Activated CD8-positive, alpha-beta memory T cell treated with anti-CD3 and anti-CD28 coated beads for 4 hours (primary cell): Measurements from ENCODE around the gene MT1X.
A peak's percentile ranks its signal among the peaks of the same experiment; 100 is the strongest.
"Not testable (repeated sequence)": the region's sequence is repeated elsewhere in the genome, so short reads cannot be mapped to it uniquely, and the experiment has no call there.

Source experiments
- DNase-seq, 2 donors: peaks; one replicate each; pipeline ENCODE4 v3.0.0-alpha.2; 2020; ENCODE audit warnings: low read depth in 2 of 2

Gene MT1X

DNA sequence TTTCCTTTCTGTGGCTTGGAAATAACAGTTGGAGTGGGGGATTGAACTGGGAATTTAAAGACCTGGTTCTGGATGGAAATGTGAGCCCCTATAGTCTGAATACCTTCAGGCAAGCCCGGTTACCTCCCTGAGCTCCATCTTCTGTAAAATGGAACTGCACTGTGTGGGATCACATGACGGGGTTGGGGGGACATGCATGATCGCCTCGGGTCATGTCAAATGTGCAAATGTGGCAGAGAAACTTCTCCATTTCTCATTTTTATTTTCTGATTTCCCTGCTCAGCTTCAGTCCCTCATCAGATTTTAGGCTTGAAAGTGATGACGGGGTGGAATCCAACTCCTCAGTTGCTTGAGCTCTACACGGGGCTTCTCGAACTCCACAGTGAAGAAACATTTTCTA lies 29.1 kb upstream of the MT1X start:
- DNase-seq = no peak

- DNase-seq = peak in 1 of 2 donors; percentile 42
These were observed 24.5 kb upstream of the MT1X start, which contains the start of gene MT1F for GRCh38 chr16:56657555-56658326. TSS of gene MT1F (plus strand) at chr16:56657959. CDS start at chr16:56658059, 100 bp downstream.

- DNase-seq = no peak
These were observed 23.9 kb upstream of the MT1X start for GRCh38 chr16:56658327-56658875.

DNA sequence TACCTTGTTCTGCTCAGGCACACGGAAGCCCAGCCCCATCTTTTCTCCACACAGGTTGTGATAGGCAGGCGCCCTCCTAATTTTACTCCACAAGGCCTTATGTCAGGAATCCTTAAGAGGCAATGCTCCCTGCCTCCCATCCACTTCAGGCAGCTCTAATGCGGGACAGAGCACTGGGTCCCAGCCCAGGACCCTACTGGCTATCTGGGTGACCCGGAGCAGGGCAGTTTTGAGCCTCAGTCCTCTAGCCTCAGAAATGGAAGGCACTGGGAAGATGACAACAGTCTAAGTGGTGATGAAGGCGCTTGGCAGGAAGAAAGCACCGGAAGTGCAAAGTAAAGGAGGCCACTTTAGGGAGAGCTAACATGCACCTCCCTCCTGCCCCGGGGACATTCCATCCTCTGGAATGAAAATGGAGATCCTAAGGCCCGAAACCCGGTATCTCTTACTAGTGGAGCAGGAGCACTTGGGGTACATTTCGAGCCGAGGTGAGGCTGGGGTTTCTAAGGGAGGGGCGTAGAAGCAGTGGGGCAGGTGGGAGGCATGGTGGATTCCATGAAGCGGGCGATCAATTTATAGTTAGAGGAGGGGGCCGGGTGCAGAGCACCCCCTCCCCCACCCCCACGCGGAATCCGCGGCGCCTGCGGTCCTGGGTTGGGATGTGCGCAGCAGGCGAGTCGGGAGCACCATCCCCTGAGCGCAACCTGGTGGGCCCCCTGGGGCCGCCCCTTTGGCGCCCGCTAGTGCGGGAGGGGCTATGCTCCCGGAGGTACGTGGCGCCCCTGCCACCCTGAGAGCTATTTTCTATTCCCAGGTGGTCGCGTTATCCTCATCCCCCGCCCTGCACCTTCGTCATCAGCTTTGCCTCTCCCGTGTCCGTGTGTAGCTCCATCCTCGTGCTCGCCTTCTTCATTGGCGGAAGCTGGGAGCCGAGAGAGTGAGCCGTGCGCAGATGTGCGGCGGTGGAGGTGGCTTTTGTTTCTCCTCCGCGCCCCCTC lies 19.6 kb upstream of the MT1X start:
- no peak for DNase-seq

DNA sequence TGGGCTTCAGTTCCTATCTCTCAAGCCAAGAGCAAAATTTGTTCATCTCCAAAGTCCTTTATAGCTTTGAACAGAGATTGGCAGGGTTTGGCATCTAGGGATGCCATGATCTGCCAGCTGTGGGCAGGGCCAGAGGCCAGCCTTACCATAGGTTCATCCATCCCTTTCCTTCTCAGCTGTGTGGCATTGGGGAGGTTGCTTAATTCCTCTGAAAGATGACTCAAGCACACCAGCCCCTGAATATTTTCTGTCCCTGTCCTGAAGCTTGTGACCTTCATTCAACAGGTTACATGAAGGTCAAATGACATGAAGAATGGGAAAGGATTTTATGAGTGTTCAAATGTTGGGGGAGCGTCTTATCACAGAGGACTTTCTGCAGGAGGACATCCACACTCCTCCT lies 17.8 kb upstream of the MT1X start:
- no peak for DNase-seq

DNA sequence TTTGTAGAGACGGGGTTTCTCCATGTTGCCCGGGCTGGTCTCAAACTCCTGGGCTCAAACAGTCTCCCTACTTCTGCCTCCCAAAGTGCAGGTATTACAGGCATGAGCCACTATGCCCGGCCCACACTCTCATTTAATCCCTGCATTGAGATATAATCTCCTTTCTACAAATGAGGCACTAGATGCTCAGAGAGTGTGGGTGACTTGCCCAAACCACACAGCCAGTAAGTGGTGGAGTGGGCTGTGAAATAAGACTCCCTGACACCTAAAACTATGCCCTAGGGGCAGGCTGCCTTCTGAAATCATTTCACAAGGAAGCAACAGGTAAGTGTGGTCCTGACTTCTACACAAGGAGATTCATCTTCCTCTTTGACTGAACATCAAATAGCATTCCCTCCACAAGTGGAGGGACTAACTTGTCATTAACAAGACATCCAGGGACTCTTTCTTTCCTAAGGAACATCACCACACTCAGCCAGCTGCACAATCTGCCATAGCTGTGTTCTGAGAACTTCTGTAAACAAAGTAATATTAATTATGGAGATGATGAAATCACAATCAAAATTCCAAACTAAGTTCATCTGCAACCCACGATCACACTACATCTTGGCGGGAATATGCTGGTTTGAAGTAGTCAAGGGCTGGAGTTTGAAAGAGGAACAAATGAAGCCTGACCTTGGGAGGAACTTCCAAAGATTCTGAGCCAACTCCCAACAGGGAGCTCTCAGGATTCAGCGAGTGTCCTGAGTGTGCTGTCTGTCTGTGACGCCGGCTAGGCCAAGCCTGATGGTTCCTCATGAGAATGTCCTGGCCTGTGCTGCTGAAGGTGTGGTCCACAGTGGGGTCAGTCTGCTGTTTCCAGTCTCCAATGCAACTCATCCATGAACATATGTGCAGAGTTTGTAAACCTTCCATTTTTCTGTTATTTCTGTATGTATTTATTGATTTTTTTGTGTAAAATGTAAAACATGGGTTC lies 16.7 kb upstream of the MT1X start:
- not testable (repeated sequence) for DNase-seq

DNA sequence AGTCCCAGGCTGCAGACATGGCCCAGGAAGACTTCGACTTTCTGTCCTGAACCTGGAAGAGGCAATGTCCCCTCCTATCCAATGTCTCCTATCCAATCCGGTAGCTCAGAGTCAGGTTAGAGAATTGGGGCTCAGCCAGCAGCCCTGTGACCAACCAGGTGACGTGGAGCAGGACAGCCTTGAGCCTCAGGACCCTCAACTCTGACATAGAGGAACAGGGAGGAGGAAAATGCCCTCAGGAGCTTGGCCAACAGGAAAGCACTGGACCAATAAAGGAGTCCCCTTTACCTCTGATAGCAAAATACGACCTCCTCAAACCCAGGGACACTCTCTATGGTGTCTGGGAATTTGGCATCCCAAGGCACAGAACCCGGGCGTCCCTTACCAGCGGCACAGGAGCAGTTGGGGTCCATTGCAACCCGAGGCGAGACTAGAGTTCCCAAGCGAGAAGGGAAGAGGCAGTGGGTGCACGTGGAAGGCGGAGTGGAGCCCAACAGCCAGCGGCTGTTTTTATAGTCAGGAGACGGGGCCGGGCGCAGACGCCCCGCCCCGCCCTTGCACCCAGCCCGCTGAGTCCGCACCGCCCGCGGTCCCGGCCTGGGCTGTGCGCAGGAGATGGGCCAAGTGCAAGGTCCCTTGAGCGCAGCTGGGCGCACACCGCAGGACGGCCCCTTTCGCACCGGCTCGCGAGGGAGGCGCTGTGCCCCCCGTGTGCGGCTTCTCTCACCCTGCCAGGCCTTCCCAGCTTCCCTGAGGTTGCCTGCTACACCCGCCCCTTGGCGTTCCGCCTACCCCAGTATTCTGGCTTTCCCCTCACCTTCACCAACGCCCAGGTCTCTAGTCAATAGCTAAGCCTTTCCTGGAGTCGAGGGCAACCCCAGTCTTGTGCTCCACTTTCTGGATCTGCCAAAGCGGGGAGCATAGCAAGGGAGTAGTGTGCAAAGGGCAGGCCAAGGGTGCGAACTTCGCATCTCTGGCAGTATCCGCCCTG lies 14.4 kb upstream of the MT1X start, which contains the start of gene MT1G:
MT1G (minus strand) TSS at position 485 of the 991 bp plus-strand sequence; CDS start at position 413, 72 bp downstream.
- no peak for DNase-seq

- no peak for DNase-seq
These were observed 13.0 kb upstream of the MT1X start, which contains the start of gene MT1H for GRCh38 chr16:56669005-56669839. TSS of gene MT1H (plus strand) at chr16:56669814. CDS start at chr16:56669885, 71 bp downstream.

DNA sequence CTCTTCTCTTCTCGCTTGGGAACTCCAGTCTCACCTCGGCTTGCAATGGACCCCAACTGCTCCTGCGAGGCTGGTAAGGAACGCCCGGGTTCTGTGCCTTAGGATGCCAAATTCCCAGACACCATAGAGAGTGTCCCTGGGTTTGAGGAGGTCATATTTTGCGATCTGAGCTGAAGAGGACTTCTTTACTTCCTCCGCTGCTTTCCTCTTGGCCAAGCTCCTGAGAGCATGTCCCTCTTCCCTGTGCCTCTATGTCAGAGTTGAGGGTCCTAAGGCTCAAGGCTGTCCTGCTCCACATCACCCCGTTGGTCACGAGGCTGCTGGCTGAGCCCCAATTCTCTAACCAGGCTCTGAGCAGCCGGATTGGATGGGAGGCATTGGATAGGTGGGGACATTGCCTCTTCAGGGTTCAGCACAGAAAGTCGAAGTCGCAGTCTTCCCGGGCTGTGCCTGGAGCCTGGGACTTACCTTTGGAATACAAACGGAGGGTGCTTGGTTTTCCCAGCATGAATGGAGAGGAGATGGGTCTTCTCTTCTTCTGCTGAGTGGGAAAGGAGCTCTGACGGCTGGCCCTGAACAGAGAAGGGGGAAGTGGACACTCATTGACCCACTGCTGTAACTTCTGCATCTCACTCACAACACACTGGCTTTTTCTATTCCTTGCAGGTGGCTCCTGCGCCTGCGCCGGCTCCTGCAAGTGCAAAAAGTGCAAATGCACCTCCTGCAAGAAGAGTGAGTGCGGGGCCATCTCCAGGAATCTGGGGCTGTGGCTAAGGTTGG lies 12.2 kb upstream of the MT1X start:
- no peak for DNase-seq

GRCh38 chr16:56670620-56670934 lies 11.7 kb upstream of the MT1X start:
- DNase-seq = no peak

GRCh38 chr16:56671691-56672090 lies 10.6 kb upstream of the MT1X start:
- DNase-seq = not testable (repeated sequence)

GRCh38 chr16:56672171-56672570 lies 10.1 kb upstream of the MT1X start:
- not testable (repeated sequence) for DNase-seq

DNA sequence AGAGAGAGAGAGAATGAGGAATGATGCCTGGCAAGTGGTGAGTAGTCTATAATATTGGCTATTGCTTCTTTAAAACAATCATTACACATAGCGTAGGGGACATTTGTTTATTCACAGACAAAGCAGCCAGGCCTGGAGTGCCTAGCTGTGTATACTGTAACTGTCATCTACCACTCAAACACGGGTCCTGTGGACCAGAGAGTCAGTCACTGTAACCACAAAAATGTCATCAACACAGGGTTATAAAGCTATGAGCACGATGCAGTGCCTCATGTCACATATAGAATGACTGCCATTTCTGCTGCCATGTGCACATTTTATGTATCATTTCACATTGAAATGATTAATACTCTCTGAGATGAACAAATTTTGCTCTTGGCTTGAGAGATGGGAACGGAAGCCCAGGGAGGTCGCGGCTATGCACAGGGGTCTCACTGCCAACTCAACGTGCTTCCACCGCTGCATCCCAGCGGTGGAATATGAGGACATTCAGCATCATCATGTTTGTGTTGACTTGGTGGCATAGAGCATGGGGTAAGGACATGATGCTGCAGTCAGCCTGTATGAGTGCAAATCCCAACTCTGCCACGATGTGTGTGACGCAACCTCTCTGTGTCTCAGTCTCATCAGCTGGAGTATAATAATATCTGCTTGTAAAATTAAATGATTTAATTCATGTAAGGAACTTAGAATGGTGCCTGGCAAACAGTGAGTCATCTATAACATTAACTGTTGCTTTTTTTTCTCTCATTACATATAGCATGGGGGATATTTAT lies 9.3 kb upstream of the MT1X start:
- no peak for DNase-seq

DNA sequence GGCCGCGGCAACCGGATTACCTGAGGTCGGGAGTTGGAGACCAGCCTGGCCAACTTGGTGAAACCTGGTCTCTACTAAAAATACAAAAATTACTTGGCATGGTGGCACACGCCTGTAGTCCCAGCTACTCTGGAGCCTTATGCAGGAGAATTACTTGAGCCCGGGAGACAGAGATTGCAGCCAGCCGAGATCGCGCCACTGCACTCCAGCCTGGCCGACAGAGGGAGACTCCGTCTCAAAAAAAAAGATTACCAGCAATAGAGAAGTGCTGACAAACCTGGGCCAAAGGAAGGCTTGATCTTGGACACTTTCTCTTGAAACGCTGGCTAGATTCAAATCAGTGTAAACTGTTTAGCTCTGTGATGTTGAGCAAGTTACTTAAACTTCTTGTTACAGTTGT lies 8.3 kb upstream of the MT1X start:
- no peak for DNase-seq

GRCh38 chr16:56674570-56674969 lies 7.7 kb upstream of the MT1X start:
- DNase-seq = not testable (repeated sequence)

- DNase-seq = no peak
These were observed 6.5 kb upstream of the MT1X start for GRCh38 chr16:56675685-56676210.

DNA sequence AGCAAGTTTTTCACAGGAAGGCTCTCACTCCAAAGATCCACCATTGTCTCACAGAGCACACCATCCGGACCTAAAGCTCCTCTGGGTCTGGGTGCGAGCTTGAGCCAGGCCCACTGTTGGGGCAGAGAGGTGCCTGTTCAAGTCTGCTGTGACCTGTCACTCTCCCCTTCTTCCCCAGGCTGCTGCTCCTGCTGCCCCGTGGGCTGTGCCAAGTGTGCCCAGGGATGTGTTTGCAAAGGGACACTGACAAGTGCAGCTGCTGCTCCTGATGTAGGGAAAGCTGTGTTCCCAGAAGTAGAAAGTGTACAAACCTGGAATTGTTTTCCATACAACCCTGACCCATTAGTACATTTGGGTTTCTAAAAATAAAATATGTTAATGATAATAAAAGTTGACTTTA lies 4.8 kb upstream of the MT1X start:
- no peak for DNase-seq
